HL-60 (cell line): ENCODE data around the gene CAPSL.
A peak's percentile ranks its signal among the peaks of the same experiment; 100 is the strongest.

Source experiments
- DNase-seq, 2 experiments: peaks; one replicate each; pipeline ENCODE4 v3.0.0-alpha.2; 2010 to 2020; ENCODE audit warnings: low read depth in 1 of 2, low spot score in 1 of 2
- H3K27ac ChIP-seq: fragments of 250-450 bp; sonication (Bioruptor Pico); replicated peaks from 2 replicates; pipeline ENCODE4 v1.5.1; 2020; ENCODE audit warnings: mild to moderate bottlenecking, moderate library complexity
- H3K27me3 ChIP-seq: fragments of 250-450 bp; sonication (Bioruptor Pico); 2 replicates; pipeline ENCODE4 v1.5.1; 2021; ENCODE audit warnings: mild to moderate bottlenecking, moderate library complexity; ENCODE audit not compliant: insufficient read depth, poor library complexity, severe bottlenecking
- H3K4me3 ChIP-seq: replicated peaks from 2 replicates; pipeline ENCODE4 v1.5.1; 2011; ENCODE audit warnings: mild to moderate bottlenecking, control low read depth, low read length; ENCODE audit not compliant: insufficient read depth
- CTCF ChIP-seq: IDR thresholded peaks from one replicate; pipeline ENCODE4 v1.5.1; 2011; ENCODE audit warnings: low read length, control low read depth, inconsistent platforms; ENCODE audit not compliant: insufficient read depth
- GABPA ChIP-seq: IDR thresholded peaks from 2 replicates; pipeline ENCODE4 v1.6.1; 2012; ENCODE audit warnings: low read depth
- POLR2AphosphoS5 ChIP-seq: IDR thresholded peaks from 2 replicates; pipeline ENCODE4 v1.6.1; 2012; ENCODE audit warnings: low read depth
- REST ChIP-seq: IDR thresholded peaks from 2 replicates; pipeline ENCODE4 v1.6.1; 2012; ENCODE audit warnings: low read depth; ENCODE audit not compliant: insufficient replicate concordance
- SPI1 ChIP-seq: IDR thresholded peaks from 2 replicates; pipeline ENCODE4 v1.6.1; 2012; ENCODE audit warnings: low read depth, mild to moderate bottlenecking, borderline replicate concordance

CAPSL gene

GRCh38 chr5:35887321-35888100 lies 50.9 kb downstream of the CAPSL start:
- Histone ChIP-seq H3K27me3 (no peaks in the 10 kb centered on the region), H3K4me3 (no peak overlapping the region), H3K27ac (no peak overlapping the region)
- TF ChIP-seq REST (no peak), GABPA (no peak), CTCF (no peak), SPI1 (no peak)
- DNase-seq: no peak

- H3K27ac ChIP-seq: no peak overlapping the region
- no peak for DNase-seq
- TF ChIP-seq POLR2AphosphoS5 (no peak), CTCF (no peak), GABPA (no peak), REST (no peak), SPI1 (no peak)
- H3K27me3 ChIP-seq: no peaks in the 10 kb centered on the region
- H3K4me3 ChIP-seq: no peak overlapping the region
Observed at GRCh38 chr5:35886381-35886780, 52.0 kb downstream of the CAPSL start.

- peak overlapping the region; percentile 73 for H3K27ac ChIP-seq
- no peaks in the 10 kb centered on the region for H3K27me3 ChIP-seq
- no peak overlapping the region for H3K4me3 ChIP-seq
- no peak for DNase-seq
- TF ChIP-seq GABPA (no peak), REST (no peak), CTCF (no peak), SPI1 (no peak), POLR2AphosphoS5 (no peak)
Observed at GRCh38 chr5:35884773-35885172, 53.6 kb downstream of the CAPSL start.
